Activated T-helper 1 cell treated with Interleukin-2 at 50 U/mL for 16 hours (primary cell): ENCODE measurements around the gene ATP5IF1.
A peak's percentile ranks its signal among the peaks of the same experiment; 100 is the strongest.

Experiments used
- DNase-seq: peaks from one replicate; pipeline ENCODE4 v3.0.0-alpha.2; 2020; ENCODE audit warnings: low read depth

Gene ATP5IF1

DNA sequence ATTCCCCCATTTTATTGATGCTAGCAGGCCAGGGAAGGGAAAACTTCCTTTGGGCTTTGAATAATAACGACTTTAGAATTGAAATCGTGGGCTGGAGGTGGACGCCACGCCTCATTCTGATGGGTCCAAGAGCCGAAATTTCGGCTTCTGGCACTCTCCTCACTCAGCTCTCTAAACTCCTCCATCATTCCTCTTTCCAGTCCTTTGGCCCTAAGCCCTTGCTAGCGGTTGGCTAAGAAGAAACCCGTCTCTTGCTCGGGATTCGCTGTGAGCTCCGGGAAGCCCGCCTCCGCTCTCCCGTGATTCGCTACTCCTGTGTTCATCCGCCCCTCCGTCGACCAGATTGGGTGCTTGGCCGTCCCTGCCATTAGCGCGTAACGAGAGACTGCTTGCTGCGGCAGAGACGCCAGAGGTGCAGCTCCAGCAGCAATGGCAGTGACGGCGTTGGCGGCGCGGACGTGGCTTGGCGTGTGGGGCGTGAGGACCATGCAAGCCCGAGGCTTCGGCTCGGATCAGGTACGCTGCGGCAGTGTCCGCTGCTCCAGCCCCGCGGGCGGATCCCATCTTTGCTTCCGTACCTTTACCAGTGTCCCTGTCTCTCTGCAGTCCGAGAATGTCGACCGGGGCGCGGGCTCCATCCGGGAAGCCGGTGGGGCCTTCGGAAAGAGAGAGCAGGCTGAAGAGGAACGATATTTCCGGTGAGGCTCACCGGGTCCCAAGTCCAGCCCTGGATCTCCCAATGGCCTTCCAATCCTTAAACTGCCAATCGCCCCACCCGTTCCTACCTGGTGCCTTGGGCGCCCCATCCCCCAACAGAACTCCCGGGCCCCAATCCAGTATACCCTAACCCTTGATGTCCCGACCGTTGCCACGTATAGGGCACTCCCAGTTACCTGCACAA is at the start of gene ATP5IF1:
Gene ATP5IF1 (plus strand): TSS at position 370 of the 901 bp plus-strand sequence. CDS start 60 bp downstream, at position 430.
- DNase-seq = peak; percentile 89

DNA sequence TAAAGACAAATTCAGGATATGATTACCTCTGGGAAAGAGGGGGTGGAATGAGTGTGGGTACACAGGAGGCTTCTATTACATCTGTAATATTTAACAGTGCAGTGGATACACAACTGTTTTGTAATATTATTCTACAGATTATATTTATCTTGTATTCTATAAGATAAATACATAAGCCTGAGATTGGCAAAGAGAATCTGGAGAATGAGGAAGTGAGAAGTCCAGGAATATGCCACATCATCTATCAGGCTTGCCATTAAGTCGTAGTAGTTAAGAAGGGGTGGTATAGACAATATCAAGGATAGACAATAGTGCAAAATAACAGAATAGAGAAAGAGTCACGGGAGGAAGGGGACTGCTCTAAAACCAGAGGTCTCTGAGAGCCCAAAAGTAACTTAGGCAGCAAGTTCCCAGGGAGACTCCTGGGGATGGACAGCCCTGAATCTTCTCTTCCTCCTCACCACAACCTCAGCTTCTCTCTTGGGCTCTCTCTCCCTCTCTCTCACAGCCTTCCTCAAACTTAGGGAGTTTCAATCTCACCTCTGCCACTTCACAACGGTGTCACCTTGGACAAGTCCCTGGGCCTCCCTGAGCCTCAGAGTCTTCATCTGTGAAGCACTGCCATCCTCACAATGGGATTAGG is 45.5 kb upstream of the ATP5IF1 start:
- DNase-seq = no peak

GRCh38 chr1:28190996-28191645 is 44.8 kb upstream of the ATP5IF1 start:
- DNase-seq = no peak

DNA sequence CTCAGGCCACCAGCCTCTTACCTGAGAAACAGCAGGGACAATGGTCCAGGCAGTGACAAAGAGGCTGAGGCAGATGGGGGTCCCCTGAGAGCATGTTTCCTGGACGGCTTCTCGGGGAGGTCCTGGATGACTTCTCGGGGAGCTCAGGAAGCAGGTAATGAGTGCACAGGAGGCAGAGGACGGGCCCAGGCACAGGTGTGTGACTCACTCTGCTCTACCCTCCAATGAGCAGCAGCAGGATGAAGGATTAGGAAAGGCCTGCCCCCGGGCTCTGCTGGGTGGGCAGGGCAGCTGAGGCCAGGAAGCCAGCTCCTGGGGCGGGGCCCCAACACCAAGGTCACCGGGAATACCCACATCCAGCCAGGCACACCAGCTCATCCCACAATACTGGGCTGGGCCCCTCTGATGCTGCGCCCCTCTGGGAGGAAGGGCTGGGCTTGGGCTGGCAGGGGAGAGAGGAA is 42.2 kb upstream of the ATP5IF1 start:
- no peak for DNase-seq

- no peak for DNase-seq
Observed at GRCh38 chr1:28194326-28195035, 41.4 kb upstream of the ATP5IF1 start.

DNA sequence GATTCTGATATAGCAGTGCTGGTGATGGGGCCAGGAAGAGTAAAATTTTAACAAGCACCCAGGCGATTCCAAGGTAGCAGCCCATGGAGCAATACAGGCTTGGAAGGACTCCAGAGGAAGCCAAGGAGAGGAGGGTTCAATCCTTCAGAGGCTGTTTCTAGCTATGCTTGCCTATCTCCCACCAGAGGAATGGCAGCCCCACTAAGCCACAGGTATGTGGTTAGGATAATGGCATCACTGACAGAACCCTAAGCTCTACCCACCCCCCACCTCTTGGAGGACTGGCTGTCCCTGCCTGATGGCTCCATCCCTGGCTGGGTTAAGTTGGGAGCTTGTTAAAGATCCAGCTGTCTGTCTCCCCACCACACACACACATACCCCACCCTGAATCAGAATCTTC is 40.1 kb upstream of the ATP5IF1 start:
- DNase-seq = no peak

DNA sequence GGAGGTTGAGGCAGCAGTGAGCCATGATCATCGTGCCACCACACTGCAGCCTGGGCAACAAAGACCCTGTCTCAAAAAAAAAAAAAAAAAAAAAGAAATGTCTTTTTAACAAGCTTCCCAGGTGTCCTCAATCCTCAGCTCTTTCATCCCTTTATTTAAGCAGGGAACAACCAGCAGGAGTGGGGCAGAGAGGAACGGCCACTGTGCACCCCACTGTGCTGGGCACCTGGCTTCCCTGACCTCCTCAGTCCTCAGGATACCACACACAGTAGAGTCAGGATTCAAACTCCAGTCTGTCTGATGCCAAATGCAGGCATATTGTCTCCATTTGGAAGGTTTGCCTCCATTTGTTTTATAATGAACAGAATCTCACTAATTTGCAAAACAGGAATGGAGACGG is 39.6 kb upstream of the ATP5IF1 start:
- no peak for DNase-seq

DNA sequence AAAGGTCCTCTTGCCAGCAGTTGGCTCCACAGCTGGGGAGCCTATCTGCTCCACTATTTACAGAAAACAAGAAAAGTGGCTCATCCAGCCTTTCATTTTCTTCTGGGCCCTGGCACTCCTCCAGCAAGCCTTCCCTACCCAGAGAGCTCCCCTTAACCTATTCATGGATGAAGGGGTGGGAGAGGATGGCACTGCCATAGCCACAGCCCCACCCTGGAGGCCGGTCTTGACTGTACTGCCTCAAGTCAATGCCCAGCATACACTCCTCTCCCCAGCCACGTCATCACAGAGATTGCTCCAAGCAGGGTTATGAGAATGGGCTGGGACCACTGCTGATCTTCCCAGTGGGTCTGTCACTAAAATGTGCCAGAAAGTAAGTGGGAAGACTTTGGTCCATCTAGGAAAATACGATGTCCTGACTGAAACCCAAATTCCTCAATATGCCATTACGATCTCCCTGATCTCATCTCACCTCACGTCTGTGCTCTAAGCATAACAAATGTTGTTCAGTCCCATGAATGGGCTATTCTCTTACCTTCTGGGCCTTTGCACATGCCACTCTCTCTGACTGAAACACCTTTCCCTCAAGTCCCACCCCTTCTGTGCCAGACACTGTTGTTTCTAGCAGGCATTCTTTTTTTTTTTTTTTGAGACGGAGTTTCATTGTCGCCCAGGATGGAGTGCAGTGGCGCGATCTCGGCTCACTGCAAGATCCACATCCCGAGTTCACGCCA is 38.1 kb upstream of the ATP5IF1 start:
- DNase-seq = no peak

- peak; percentile 24 for DNase-seq
Observed at GRCh38 chr1:28199328-28200233, 36.3 kb upstream of the ATP5IF1 start.

DNA sequence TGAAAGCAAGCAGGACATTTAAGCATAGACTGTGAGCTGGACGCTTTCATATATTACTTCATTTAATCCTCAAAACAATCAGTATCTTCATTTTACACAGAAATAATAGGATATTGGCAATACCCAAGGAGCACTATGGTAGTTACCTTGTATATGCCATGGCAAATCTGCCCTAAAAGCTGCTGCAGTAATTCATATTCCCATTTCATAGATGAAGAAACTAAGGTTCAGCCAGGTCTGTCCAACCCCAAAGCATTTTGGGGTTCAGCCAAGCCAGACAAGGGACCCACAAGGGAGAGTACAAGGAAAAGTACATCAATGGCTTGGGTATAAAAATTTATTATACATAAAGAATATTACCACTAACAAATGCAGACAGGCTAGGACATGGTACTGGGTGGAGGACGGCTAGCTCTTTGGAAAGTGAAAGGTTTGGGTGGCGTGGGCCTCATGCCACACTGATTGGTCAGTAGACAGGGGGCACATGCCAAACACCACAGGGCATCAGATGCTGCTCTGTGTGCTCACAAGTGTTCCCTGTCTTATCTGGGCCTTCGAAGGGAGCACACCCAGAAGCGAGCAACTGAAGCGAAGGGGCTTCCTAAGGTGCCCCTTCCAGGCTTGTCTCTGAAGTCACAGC is 35.6 kb upstream of the ATP5IF1 start:
- no peak for DNase-seq

- DNase-seq = no peak
Observed at GRCh38 chr1:28205243-28205642, 30.7 kb upstream of the ATP5IF1 start.

DNA sequence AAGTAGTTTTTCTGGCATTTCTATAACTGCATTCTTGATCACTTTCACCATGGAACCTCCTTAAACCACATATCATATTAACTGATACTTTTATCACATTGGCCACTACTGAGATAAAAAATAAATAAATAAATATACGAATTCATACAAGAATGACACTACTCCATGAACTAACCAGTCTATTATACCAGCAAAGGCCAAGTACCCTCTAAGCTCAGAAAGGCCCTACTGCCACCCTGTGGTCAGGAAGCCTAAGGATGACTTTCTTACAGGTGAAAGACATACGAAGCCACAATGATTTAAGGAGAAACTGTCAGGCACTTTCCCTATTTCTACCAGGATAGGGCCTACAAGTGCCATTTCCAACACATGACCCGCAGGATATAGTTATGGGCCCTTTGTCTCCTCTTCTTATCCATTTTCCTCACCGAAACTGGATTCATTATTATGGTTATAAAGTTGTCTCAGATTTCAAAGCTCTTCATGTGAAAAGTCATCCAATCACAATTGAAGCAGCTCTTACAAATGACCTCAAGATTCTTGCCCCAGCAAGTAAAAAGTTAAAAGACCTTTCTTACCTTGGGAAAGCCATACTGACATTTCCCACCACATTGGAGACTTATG is 27.0 kb upstream of the ATP5IF1 start:
- DNase-seq = no peak

GRCh38 chr1:28209700-28210099 is 26.2 kb upstream of the ATP5IF1 start:
- DNase-seq = no peak

- DNase-seq = no peak
Observed at GRCh38 chr1:28213315-28213714, 22.6 kb upstream of the ATP5IF1 start.

DNA sequence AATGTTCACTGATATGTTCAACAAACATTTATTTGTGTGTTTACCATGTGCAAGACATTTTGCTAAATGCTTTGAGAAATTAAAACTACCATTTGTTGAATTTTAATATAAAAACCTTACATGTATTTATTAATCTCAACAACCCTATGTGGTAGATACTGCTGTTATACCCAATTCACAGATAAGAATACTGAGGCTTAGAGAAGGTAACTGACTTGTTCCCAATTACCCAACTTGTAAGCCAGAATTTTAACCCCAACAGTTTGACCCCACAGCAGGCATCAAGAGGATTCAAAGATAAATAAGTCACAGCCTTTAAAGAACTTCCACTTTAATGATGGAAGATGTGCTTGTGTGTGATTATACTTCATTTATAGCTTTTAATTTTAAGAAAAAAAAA is 6.8 kb upstream of the ATP5IF1 start:
- DNase-seq = no peak

GRCh38 chr1:28229996-28230395 is 5.9 kb upstream of the ATP5IF1 start:
- no peak for DNase-seq

GRCh38 chr1:28232558-28233263 is 3.2 kb upstream of the ATP5IF1 start, which contains the start of gene DNAJC8:
TSS of gene DNAJC8 (minus strand) at chr1:28233029. CDS start at chr1:28232998, 31 bp downstream.
- peak; percentile 91 for DNase-seq

DNA sequence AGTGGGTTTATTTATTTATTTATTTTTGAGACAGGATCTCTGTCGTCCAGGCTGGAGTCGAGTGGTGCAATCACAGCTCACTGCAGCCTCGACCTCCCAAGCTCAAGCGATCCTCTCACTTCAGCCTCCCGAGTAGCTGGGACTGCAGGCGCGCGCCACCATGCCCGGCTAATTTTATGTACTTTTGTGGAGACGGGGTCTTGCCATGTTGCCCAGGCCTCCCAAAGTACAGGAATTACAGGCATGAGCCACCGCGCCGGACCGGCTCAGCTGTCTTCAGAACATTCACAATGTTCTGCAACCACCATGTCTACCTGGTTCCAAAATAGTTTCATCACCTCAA is 2.7 kb upstream of the ATP5IF1 start:
- no peak for DNase-seq
